Activated CD4-positive, CD25-positive, alpha-beta regulatory T cell (primary cell): Measurements from ENCODE around the gene PRAME.
"Not testable (repeated sequence)": the region's sequence is repeated elsewhere in the genome, so short reads cannot be mapped to it uniquely, and the experiment has no call there.

Source experiments
- DNase-seq, 4 experiments: peaks; one replicate each; lab custom pipeline; 2025; lab: John Stamatoyannopoulos, UW

Gene PRAME

GRCh38 chr22:22558972-22559603 is at the start of gene PRAME:
Gene PRAME (minus strand): TSS chr22:22559265. CDS start chr22:22556832, 2,433 bp downstream.
- peak; percentile 25 to 61 (median 30) for DNase-seq

- not testable (repeated sequence) for DNase-seq
Measured at GRCh38 chr22:22608022-22608421, 49.0 kb upstream of the PRAME start.

GRCh38 chr22:22605074-22605404 is 46.0 kb upstream of the PRAME start:
- DNase-seq: no peak

GRCh38 chr22:22604326-22605073 is 45.4 kb upstream of the PRAME start:
- DNase-seq: no peak

GRCh38 chr22:22603470-22603947 is 44.4 kb upstream of the PRAME start:
- DNase-seq: no peak

- DNase-seq: no peak
Measured at GRCh38 chr22:22600531-22601261, 41.6 kb upstream of the PRAME start.

- DNase-seq: no peak
Measured at GRCh38 chr22:22599248-22599647, 40.2 kb upstream of the PRAME start.

GRCh38 chr22:22598144-22598543 is 39.1 kb upstream of the PRAME start:
- no peak for DNase-seq

GRCh38 chr22:22595001-22595835 is 36.2 kb upstream of the PRAME start:
- DNase-seq: no peak

- peak in 3 of 4 experiments; percentile 7 to 21 (median 20) for DNase-seq
Measured at GRCh38 chr22:22593964-22594656, 35.0 kb upstream of the PRAME start.

GRCh38 chr22:22593250-22593649 is 34.2 kb upstream of the PRAME start:
- DNase-seq: no peak

GRCh38 chr22:22591348-22592299 is 32.6 kb upstream of the PRAME start:
- DNase-seq: no peak

- DNase-seq: no peak
Measured at GRCh38 chr22:22590136-22590891, 31.2 kb upstream of the PRAME start.

GRCh38 chr22:22588485-22589164 is 29.6 kb upstream of the PRAME start:
- DNase-seq: no peak

- DNase-seq: no peak
Measured at GRCh38 chr22:22587577-22588188, 28.6 kb upstream of the PRAME start.

- no peak for DNase-seq
Measured at GRCh38 chr22:22584722-22585121, 25.7 kb upstream of the PRAME start.

- DNase-seq: no peak
Measured at GRCh38 chr22:22583030-22583429, 24.0 kb upstream of the PRAME start.

- not testable (repeated sequence) for DNase-seq
Measured at GRCh38 chr22:22581524-22581923, 22.5 kb upstream of the PRAME start.
